ENCODE data around the gene MYH7. TPM values are rescaled to one million over a fixed set of nuclear protein-coding genes. Genes with fewer than 3 reads are reported as not detected.

MYH7 gene
- total RNA-seq, 5 donors from 2014 or later (not counting 1 experiment from before 2014, with no cell fraction given): not detected

DNA sequence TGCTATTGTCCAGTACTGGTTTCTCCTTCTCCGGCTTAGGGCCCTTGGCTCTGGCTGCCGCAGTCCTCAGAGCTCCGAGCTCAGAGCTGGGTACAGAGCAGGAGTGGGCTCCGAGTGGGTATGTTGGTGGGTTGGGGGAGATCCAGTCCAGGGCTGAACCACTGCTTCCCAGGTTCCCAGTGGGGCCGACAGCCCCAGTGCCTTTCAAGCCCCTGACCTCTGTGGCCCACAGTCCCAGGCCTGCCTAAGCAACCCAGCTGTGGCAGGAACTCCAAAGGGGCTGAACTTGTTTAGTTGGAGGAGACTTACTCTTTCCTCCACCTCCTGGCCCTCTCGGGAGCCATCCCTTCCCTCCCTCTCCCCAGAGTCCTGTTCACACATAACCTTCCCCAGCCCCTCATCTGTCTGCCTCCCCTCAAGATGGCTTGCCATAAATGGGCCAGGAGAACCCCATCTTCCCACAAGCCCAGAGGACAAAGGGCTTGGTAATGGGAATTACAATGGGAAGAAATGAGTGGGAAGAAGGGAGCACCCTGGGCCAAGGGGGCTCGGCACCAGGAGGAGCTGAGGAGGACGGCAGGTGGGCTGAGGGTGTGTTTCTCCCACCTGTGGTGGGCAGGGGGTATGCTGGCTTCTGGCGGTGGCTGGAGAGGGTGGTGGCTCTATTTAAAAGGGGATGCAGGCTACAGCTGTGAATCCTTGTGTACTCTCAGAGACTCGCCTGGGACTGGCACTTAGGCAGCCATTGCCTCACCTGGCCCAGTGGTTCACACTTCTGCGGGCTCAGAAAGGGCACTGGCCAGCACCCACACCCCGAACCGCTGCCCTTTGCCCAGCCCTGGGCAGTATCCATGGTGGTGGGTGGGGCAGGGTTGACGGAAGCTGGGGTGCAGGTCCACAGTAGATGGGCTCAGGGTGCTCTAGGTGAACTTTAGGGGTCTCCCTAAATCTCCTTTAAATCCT lies 23.6 kb downstream of the MYH7 start:
- CTCF ChIA-PET: no interaction called here
- H3K27ac ChIP-seq (ENCODE audit: low read length): no peak overlapping the region
- no peaks in the 10 kb centered on the region for H3K9me3 ChIP-seq
- peaks cover 0 to 43% of the 10 kb centered on the region in 2 experiments for H3K27me3 ChIP-seq (replicated peaks in 1 of 2; ENCODE audit: control insufficient read depth in 2 of 2, extremely low read depth in 1 of 2, insufficient read depth in 2 of 2, low read length in 1 of 2)
- no peak overlapping the region for H3K4me3 ChIP-seq (ENCODE audit: control insufficient read depth in 1 of 2, extremely low read depth in 1 of 2, low read length in 1 of 2)
- H3K27ac Mint-ChIP-seq: no peak overlapping the region
- no peaks in the 10 kb centered on the region for H3K9me3 Mint-ChIP-seq
- DNase-seq (no peak), ATAC-seq (replicated peaks in 1 of 4) (no peak)
- no peaks in the 10 kb centered on the region for H3K36me3 Mint-ChIP-seq
- peaks cover 14 to 22% of the 10 kb centered on the region in 2 donors for H3K27me3 Mint-ChIP-seq
- 76% methylated on average over 10 of the region's 14 CpGs for WGBS (ENCODE audit: insufficient coverage)
- POLR2A ChIA-PET: no interaction called here
- no peak overlapping the region for H3K4me3 Mint-ChIP-seq
- H3K4me1 Mint-ChIP-seq: no peaks in the 10 kb centered on the region
- H3K4me1 ChIP-seq (ENCODE audit: control insufficient read depth in 1 of 2, extremely low read depth in 1 of 2, insufficient read depth in 2 of 2, low read length in 2 of 2): no peaks in the 10 kb centered on the region
- no peaks in the 10 kb centered on the region for H3K36me3 ChIP-seq (ENCODE audit: control insufficient read depth in 2 of 2, extremely low read depth in 1 of 2, insufficient read depth in 1 of 2, low read length in 1 of 2)

DNA sequence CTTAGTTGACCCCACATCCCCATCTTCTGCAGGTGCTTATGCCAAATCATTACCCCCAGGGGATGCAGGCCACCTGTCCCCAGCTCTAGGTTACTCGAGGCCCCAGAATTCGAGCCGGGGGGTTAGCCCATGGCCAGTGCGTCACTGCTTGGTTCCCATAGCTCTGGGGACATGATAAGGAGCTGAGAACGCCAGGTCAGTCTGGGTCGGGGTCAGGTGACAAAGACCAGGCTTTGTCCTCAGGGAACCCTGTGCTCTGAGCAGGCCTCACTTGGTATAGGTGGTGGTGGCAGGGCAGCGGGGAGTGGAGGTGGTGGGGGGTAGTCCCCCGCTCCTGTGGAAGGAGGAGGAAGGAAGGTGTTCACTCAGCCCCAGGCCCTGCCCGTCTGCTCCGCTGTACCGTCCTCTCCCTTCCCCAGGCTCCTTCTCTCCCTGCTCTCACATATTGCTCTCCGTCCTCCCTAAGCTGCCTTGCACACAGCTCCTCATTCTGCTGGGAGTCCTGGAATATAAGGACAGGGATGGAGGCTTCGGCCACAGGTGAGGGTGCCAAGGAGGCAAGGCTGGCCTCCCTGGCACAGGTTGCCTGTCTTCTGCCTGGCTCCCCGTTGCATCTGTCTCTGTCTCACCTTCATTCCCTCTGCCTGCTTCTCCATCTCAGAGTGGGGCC lies 25.4 kb downstream of the MYH7 start:
- WGBS (ENCODE audit: insufficient coverage): 81% methylated on average over 9 of the region's 14 CpGs
- no peak overlapping the region for H3K4me3 ChIP-seq (ENCODE audit: control insufficient read depth in 1 of 2, extremely low read depth in 1 of 2, low read length in 1 of 2)
- H3K27ac Mint-ChIP-seq: no peak overlapping the region
- POLR2A ChIA-PET: interaction anchor here in 1 of 2 donors (0.6 kb wide), 1 partner anchor 1588 kb away, joined by 7 read pairs; no protein-coding TSS in a partner anchor
- no peaks in the 10 kb centered on the region for H3K4me1 ChIP-seq (ENCODE audit: control insufficient read depth in 1 of 2, extremely low read depth in 1 of 2, insufficient read depth in 2 of 2, low read length in 2 of 2)
- H3K9me3 ChIP-seq: no peaks in the 10 kb centered on the region
- H3K9me3 Mint-ChIP-seq: no peaks in the 10 kb centered on the region
- peaks cover 16 to 27% of the 10 kb centered on the region in 2 donors for H3K27me3 Mint-ChIP-seq
- peaks cover 0 to 50% of the 10 kb centered on the region in 2 experiments for H3K27me3 ChIP-seq (replicated peaks in 1 of 2; ENCODE audit: control insufficient read depth in 2 of 2, extremely low read depth in 1 of 2, insufficient read depth in 2 of 2, low read length in 1 of 2)
- no peaks in the 10 kb centered on the region for H3K4me1 Mint-ChIP-seq
- CTCF ChIA-PET: no interaction called here
- H3K36me3 Mint-ChIP-seq: no peaks in the 10 kb centered on the region
- ATAC-seq (replicated peaks in 1 of 4): no peak
- no peak for DNase-seq
- H3K27ac ChIP-seq (ENCODE audit: low read length): no peak overlapping the region
- no peaks in the 10 kb centered on the region for H3K36me3 ChIP-seq (ENCODE audit: control insufficient read depth in 2 of 2, extremely low read depth in 1 of 2, insufficient read depth in 1 of 2, low read length in 1 of 2)
- no peak overlapping the region for H3K4me3 Mint-ChIP-seq

DNA sequence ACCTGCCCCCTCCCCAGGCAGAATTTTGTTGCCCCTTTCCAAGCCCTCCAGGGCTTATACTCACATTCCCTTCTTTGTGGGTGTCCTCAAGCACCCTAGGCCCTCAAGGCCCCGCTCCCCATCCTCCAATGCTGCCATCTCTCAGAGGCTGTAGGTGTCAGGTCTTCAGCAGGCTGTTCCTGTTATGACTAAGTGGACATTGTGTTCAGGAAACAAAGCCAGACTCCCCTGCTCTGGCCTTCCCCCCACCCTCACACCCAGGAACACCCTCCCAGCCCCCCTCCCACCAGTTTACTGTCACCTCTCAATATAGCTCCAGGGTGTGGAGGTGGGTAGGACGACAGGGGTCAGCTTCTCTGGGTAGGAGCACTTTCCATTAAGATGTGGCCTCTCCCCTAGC lies 26.0 kb downstream of the MYH7 start:
- Histone ChIP-seq H3K4me1 (ENCODE audit: control insufficient read depth in 1 of 2, extremely low read depth in 1 of 2, insufficient read depth in 2 of 2, low read length in 2 of 2) (no peaks in the 10 kb centered on the region), H3K9me3 (no peaks in the 10 kb centered on the region), H3K36me3 (ENCODE audit: control insufficient read depth in 2 of 2, extremely low read depth in 1 of 2, insufficient read depth in 1 of 2, low read length in 1 of 2) (no peaks in the 10 kb centered on the region), H3K4me3 (ENCODE audit: control insufficient read depth in 1 of 2, extremely low read depth in 1 of 2, low read length in 1 of 2) (no peak overlapping the region), H3K27ac (ENCODE audit: low read length) (no peak overlapping the region), H3K27me3 (replicated peaks in 1 of 2; ENCODE audit: control insufficient read depth in 2 of 2, extremely low read depth in 1 of 2, insufficient read depth in 2 of 2, low read length in 1 of 2) (peaks cover 0 to 54% of the 10 kb centered on the region in 2 experiments)
- no peaks in the 10 kb centered on the region for H3K36me3 Mint-ChIP-seq
- CTCF ChIA-PET: no interaction called here
- ATAC-seq (replicated peaks in 1 of 4) (no peak), DNase-seq (no peak)
- no peak overlapping the region for H3K27ac Mint-ChIP-seq
- no CpG with 5 or more reads among the region's 2 CpGs for WGBS (ENCODE audit: insufficient coverage)
- no peaks in the 10 kb centered on the region for H3K9me3 Mint-ChIP-seq
- H3K4me1 Mint-ChIP-seq: no peaks in the 10 kb centered on the region
- H3K27me3 Mint-ChIP-seq: peaks cover 16 to 32% of the 10 kb centered on the region in 2 donors
- H3K4me3 Mint-ChIP-seq: no peak overlapping the region
- POLR2A ChIA-PET: interaction anchor here in 1 of 2 donors (0.6 kb wide), 1 partner anchor 1588 kb away, joined by 7 read pairs; no protein-coding TSS in a partner anchor

DNA sequence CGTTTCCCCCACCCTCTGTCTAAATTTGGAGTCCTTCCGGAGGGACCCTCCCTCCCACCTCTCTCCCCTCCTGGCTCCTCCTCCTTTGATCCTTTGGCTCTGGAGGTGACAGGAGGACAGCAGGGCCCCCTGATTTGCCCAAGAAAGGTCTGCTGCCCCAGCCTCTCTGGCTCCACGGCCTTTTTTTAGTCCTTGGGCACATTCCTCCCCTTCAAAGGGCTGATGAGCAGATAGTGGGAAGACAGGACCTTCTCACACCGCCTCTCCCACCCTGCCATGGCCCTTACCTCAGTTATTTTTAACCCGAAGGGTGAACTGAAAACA lies 27.2 kb downstream of the MYH7 start:
- H3K4me3 ChIP-seq (ENCODE audit: control insufficient read depth in 1 of 2, extremely low read depth in 1 of 2, low read length in 1 of 2): no peak overlapping the region
- ATAC-seq (replicated peaks in 1 of 4): no peak
- no peaks in the 10 kb centered on the region for H3K4me1 ChIP-seq (ENCODE audit: control insufficient read depth in 1 of 2, extremely low read depth in 1 of 2, insufficient read depth in 2 of 2, low read length in 2 of 2)
- Mint-ChIP-seq H3K27me3 (peaks cover 18 to 35% of the 10 kb centered on the region in 2 donors), H3K9me3 (no peaks in the 10 kb centered on the region), H3K36me3 (no peaks in the 10 kb centered on the region), H3K27ac (no peak overlapping the region), H3K4me3 (no peak overlapping the region), H3K4me1 (no peaks in the 10 kb centered on the region)
- peaks cover 0 to 53% of the 10 kb centered on the region in 2 experiments for H3K27me3 ChIP-seq (replicated peaks in 1 of 2; ENCODE audit: control insufficient read depth in 2 of 2, extremely low read depth in 1 of 2, insufficient read depth in 2 of 2, low read length in 1 of 2)
- CTCF ChIA-PET: no interaction called here
- no peak for DNase-seq
- WGBS (ENCODE audit: insufficient coverage): 75% methylated on average over 5 of the region's 5 CpGs
- no peaks in the 10 kb centered on the region for H3K9me3 ChIP-seq
- H3K27ac ChIP-seq (ENCODE audit: low read length): no peak overlapping the region
- no peaks in the 10 kb centered on the region for H3K36me3 ChIP-seq (ENCODE audit: control insufficient read depth in 2 of 2, extremely low read depth in 1 of 2, insufficient read depth in 1 of 2, low read length in 1 of 2)
- POLR2A ChIA-PET: interaction anchor here in 1 of 2 donors (0.6 kb wide), 1 partner anchor 469 kb away, joined by 11 read pairs; no protein-coding TSS in a partner anchor

- no peak within 1 kb of the TSS for H3K4me3 ChIP-seq (ENCODE audit: control insufficient read depth in 1 of 2, extremely low read depth in 1 of 2, low read length in 1 of 2)
- ChIA-PET POLR2A (interaction anchor here in 1 of 2 donors (0.6 kb wide), 1 partner anchor 468 kb away, joined by 11 read pairs; no protein-coding TSS in a partner anchor), CTCF (no interaction called here)
- no peak for DNase-seq
- H3K36me3 ChIP-seq (ENCODE audit: control insufficient read depth in 2 of 2, extremely low read depth in 1 of 2, insufficient read depth in 1 of 2, low read length in 1 of 2): no peaks in the 10 kb centered on the region
- H3K4me3 Mint-ChIP-seq: no peak within 1 kb of the TSS
- H3K27me3 ChIP-seq (replicated peaks in 1 of 2; ENCODE audit: control insufficient read depth in 2 of 2, extremely low read depth in 1 of 2, insufficient read depth in 2 of 2, low read length in 1 of 2): peaks cover 0 to 53% of the 10 kb centered on the region in 2 experiments
- no peaks in the 10 kb centered on the region for H3K9me3 Mint-ChIP-seq
- H3K36me3 Mint-ChIP-seq: no peaks in the 10 kb centered on the region
- 75% methylated on average over 12 of the region's 15 CpGs for WGBS (ENCODE audit: insufficient coverage)
- H3K27ac ChIP-seq (ENCODE audit: low read length): no peak within 1 kb of the TSS
- ATAC-seq (replicated peaks in 1 of 4): no peak
- peaks cover 24 to 40% of the 10 kb centered on the region in 2 donors for H3K27me3 Mint-ChIP-seq
- H3K27ac Mint-ChIP-seq: no peak within 1 kb of the TSS
- H3K9me3 ChIP-seq: no peaks in the 10 kb centered on the region
- no peaks in the 10 kb centered on the region for H3K4me1 ChIP-seq (ENCODE audit: control insufficient read depth in 1 of 2, extremely low read depth in 1 of 2, insufficient read depth in 2 of 2, low read length in 2 of 2)
- no peaks in the 10 kb centered on the region for H3K4me1 Mint-ChIP-seq
Measured at GRCh38 chr14:23407516-23408306, 27.7 kb downstream of the MYH7 start, which contains the start of gene MYH6. TSS of gene MYH6 (minus strand) at chr14:23408273. CDS start at chr14:23407223, 1,050 bp downstream.

Measured in T-cell (primary cell).